ENCODE results near the gene SUSD3.
"Not testable (repeated sequence)": the region's sequence is repeated elsewhere in the genome, so short reads cannot be mapped to it uniquely, and the experiment has no call there.

Gene SUSD3

DNA sequence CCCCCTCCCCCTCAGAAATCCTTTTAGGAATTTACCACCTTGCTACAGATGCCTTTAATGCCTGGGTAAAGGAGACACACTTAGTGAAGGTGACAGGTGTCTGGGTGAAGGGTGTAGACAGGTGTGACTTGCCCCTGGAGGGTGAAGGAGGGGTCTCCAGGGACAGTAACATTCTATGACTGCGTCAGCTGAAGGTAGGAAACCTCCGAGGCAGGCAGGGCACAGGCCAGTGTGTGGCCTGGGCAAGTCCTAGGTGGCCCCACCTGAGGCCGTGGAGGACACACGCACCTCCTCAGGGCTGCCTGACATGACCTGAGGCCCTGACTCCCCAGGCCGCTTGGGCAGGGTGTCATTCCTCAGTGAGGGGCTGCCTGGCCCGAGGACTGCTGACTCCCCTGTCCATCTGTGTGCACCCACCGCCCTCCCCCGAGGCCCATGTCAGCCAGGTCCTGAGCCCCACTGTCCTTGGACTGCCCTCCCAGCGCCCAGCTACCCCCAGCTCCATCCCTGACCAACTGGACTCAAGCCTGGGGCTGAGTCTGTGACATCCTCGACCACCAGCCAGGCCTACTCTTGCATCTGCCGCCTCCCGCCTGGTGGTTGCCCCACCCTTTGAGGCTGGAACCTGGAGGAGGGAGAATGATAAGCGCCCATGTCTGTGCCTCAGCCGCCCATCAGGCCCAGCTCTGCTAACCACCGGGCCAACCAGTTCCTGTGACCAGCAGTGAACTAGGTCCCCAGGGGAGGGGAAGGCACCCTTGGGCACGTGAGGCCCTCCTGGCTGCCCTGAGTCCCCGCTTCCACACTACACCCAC is 55.9 kb downstream of the SUSD3 start:
- Mint-ChIP-seq H3K4me3 (no peak overlapping the region), H3K36me3 (peaks cover 20% of the 10 kb centered on the region), H3K27ac (no peak overlapping the region), H3K27me3 (no peaks in the 10 kb centered on the region), H3K9me3 (no peaks in the 10 kb centered on the region), H3K4me1 (peaks cover 15% of the 10 kb centered on the region)
- DNase-seq, result no peak
- CTCF ChIA-PET, result no interaction called here

DNA sequence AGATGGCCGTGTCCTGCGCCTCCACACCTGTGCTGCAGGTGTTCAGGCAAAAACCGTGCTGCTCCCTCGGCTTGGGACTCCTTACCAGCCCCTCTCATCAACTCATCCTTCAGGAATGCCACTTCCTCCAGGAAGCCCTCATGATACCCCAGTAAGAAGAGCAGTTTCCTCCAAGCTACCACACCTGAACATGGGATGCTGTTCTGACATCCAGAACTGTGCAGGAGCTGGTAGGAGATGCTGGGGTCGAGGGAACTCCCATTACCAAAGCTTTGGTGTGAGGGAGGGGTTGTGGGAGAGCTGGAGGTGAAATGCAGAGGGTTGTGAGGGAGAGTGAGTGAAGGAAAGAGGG is 56.5 kb downstream of the SUSD3 start:
- no peak overlapping the region for H3K27ac Mint-ChIP-seq
- peaks cover 20% of the 10 kb centered on the region for H3K36me3 Mint-ChIP-seq
- H3K4me1 Mint-ChIP-seq, result peaks cover 21% of the 10 kb centered on the region
- H3K4me3 Mint-ChIP-seq, result no peak overlapping the region
- DNase-seq, result no peak
- no peaks in the 10 kb centered on the region for H3K27me3 Mint-ChIP-seq
- H3K9me3 Mint-ChIP-seq, result no peaks in the 10 kb centered on the region
- CTCF ChIA-PET, result no interaction called here

DNA sequence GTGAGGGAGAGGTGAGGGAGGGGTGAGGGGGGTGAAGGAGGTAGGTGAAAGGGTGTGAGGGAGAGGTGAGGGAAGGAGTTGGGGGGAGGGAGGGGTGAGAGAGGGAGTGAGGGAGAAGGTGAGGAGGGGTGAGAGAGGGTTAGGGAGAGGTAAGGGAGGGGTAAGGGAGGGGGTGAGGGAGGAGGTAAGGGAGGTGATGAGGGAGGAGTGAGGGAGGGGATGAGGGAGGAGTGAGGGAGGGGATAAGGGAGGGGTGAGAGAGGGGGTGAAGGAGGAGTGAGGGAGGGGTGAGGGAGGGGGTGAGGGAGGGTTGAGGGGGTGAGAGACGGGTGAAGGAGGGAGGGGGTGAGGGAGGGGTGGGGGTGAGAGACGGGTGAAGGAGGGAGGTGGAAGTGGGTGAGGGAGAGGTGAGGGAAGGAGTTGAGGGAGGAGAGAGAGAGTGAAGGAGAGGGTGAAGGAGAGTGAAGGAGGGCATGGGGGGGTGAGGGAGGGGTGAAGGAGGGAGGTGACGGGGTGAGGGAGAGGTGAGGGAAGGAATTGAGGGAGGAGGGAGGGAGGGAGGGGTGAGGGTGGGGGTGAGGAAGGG is 57.1 kb downstream of the SUSD3 start:
- no peaks in the 10 kb centered on the region for H3K9me3 Mint-ChIP-seq
- CTCF ChIA-PET, result interaction anchor here (0.5 kb wide), 1 partner anchor 401 kb away, joined by 3 read pairs; no protein-coding TSS in a partner anchor
- no peak overlapping the region for H3K4me3 Mint-ChIP-seq
- no peak overlapping the region for H3K27ac Mint-ChIP-seq
- no peaks in the 10 kb centered on the region for H3K27me3 Mint-ChIP-seq
- DNase-seq, result no peak
- H3K36me3 Mint-ChIP-seq, result peaks cover 18% of the 10 kb centered on the region
- H3K4me1 Mint-ChIP-seq, result peaks cover 26% of the 10 kb centered on the region

DNA sequence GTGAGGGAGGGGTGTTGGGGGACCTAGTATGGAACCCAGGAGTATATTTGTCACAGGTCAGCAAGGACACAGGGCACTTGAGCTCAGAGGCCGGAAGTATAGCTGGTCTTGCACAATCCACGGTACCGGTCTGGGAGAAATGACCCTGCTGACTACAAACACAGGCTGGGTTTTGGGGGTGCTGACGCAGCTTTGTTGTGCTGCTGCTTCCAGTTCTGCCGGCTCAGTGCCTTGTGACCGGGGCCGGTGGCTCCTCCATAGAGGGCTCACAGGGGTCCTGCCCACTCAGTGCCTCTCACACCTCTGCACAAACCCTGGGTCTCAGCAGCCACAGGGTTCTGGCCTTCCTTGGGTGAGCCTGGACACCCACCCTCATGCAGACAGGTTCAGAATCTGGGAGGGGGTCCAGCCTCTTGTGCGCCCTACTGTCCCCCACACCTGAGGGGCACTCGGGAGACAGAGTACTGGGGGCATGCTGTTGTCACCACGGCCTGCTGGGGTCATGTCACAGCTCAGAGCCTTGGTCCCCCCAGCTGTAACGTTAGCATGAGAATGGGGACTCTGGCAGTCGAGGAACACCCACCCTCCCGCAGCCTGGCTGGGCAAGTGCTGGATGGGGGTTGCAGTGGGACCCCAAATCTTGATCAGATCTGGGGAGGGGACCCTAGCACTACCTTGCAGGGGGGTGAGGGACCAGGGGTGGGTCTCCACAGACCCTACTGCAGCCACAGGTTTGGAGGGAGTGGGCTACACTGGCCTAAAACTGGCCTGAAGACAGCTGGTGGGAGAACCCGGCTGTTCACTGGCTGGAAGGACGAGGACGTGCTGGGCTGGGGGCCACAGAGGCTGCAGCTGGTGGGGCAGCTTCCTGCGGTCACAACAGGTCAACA is 57.8 kb downstream of the SUSD3 start:
- H3K4me3 Mint-ChIP-seq, result no peak overlapping the region

DNA sequence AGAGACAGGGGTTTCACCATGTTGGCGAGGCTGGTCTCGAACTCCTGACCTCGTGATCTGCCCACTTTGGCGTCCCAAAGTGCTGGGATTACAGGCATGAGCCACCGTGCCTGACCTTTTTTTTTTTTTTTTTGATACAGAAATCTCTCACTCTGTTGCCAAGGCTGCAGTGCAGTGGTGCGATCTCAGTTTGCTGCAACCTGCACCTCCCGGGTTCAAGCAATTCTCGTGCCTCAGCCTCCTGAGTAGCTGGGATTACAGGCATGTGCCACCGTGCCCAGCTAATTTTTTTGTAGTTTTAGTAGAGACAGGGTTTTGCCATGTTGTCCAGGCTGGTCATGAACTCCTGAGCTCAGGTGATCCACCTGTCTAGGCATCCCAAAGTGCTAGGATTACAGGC is 59.0 kb downstream of the SUSD3 start:
- H3K27me3 Mint-ChIP-seq, H3K27ac Mint-ChIP-seq, H3K9me3 Mint-ChIP-seq, H3K4me3 Mint-ChIP-seq, DNase-seq: not testable (repeated sequence)
- Mint-ChIP-seq H3K4me1 (peaks cover 24% of the 10 kb centered on the region), H3K36me3 (peaks cover 13% of the 10 kb centered on the region)
- CTCF ChIA-PET, result interaction anchor here (0.7 to 0.9 kb wide), 2 partner anchors 9 to 115 kb away, joined by 3 to 4 read pairs; no protein-coding TSS in a partner anchor

More for the DNA sequence above, 57.8 kb downstream of the SUSD3 start:
- no peak for DNase-seq
- Mint-ChIP-seq H3K9me3 (no peaks in the 10 kb centered on the region), H3K27ac (no peak overlapping the region), H3K36me3 (peaks cover 13% of the 10 kb centered on the region), H3K27me3 (no peaks in the 10 kb centered on the region), H3K4me1 (peaks cover 24% of the 10 kb centered on the region)
- CTCF ChIA-PET, result interaction anchor here (0.5 kb wide), 1 partner anchor 402 kb away, joined by 3 read pairs; no protein-coding TSS in a partner anchor

DNA sequence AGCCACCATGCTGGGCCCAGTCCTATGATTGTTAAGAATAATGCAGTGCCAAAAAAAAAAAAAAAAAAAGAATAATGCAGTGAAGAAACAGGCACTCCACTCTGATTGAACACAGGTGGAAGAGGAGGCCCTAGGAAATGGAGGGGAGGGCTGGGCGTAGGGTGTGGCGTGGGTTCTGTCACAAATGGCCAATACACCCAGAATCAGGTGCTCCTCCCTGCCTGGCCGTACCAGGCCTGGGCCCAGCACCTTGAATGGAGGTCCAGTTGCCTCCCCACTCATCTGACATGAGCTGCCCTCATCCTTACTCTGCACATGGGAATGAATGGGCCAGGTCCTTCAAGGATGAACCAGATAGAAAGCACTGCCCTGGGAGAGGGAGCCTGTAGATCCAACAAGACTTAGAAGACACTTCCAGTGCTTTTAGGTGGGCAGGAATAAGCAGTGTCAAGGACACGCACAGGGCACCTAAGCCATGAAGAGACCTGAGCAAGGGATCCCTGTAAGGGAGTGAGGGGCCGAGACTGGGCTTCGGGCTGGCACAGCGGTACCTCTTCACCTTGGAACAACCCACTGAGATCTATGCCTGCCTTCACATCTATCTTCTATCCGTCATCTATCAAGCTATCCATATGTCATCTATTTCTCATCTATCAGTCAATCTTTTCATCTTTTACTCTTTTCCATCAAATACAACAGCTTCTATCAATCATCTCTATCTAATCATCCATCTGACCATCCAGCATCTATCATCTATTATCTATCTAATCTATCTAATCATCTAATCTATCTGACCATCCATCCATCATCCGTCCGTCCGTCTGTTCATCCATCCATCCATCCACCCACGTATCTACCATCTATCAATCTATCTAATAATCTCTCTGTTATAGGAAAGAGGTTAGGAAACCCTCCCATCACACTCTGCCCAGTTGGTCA is 59.7 kb downstream of the SUSD3 start:
- no peaks in the 10 kb centered on the region for H3K9me3 Mint-ChIP-seq
- no peak overlapping the region for H3K27ac Mint-ChIP-seq
- H3K4me1 Mint-ChIP-seq, result peaks cover 24% of the 10 kb centered on the region
- CTCF ChIA-PET, result interaction anchor here (0.7 to 3.5 kb wide), 3 partner anchors 9 to 116 kb away, joined by 3 to 39 read pairs (median 4); no protein-coding TSS in a partner anchor
- H3K27me3 Mint-ChIP-seq, result no peaks in the 10 kb centered on the region
- no peak for DNase-seq
- H3K36me3 Mint-ChIP-seq, result peaks cover 12% of the 10 kb centered on the region
- H3K4me3 Mint-ChIP-seq, result no peak overlapping the region

DNA sequence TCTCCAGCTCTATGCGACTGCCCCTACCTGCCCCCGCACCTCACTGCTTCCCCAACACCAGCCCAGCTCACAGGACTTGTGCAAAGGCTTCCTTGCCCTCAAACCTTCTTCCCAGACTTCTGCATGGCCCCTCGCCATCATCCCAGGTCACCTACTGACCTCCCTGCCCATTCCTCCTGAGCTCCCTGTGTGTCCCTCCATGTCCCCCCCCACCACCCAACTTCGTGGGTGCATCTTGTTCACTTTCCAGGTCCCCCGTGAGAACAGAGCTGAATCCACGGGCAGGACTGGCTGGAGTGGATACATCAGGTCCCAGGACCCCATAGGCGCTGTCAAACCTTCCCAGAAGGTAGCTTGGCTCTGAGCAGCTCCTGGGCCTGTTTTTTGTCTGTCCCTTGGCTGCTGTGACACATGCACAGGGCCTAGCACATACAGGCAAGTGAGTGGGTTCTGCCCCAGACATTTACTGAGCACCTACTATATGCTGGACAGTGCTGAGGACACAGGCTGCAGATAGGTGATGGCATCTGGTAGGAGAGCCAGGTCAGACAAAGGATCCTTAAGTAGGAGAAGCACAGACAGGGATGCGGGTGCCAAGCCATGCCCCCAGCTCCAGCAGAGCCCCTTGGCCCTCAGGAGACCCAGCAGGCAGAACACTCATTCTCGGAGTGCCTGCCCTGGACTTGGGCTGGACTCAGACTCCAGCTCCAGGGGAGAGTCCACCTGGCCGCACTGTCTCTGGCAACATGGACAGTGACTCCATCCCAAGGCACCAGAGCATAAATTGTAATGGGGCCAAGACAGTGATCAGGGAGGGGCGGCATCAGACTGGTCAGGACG is 60.6 kb downstream of the SUSD3 start:
- Mint-ChIP-seq H3K4me3 (no peak overlapping the region), H3K4me1 (peaks cover 27% of the 10 kb centered on the region), H3K9me3 (no peaks in the 10 kb centered on the region), H3K36me3 (peaks cover 11% of the 10 kb centered on the region), H3K27me3 (no peaks in the 10 kb centered on the region), H3K27ac (peak overlapping the region; percentile 72)
- CTCF ChIA-PET, result interaction anchor here (0.9 to 3.5 kb wide), 4 partner anchors 10 to 21 kb away, joined by 3 to 39 read pairs (median 6); partner anchors contain the start of gene NINJ1
- DNase-seq, result no peak

DNA sequence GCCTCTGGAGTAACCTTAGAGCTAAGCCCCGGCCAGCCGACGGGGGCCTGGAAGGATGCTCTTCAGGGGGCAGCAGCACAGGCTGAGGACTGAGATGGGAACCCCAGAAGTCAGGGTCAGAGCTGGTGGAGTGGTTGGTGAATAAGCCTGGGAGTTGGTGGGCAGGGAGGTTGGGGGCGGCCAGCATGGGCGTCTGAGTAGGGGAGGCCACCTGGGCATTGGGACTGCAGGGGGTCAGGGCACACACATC is 61.1 kb downstream of the SUSD3 start:
- H3K36me3 Mint-ChIP-seq, result peaks cover 14% of the 10 kb centered on the region
- H3K4me1 Mint-ChIP-seq, result peaks cover 32% of the 10 kb centered on the region
- H3K4me3 Mint-ChIP-seq, result no peak overlapping the region
- peak overlapping the region; percentile 83 for H3K27ac Mint-ChIP-seq
- no peaks in the 10 kb centered on the region for H3K27me3 Mint-ChIP-seq
- no peak for DNase-seq
- no peaks in the 10 kb centered on the region for H3K9me3 Mint-ChIP-seq
- CTCF ChIA-PET, result interaction anchor here (0.8 to 3.5 kb wide), 5 partner anchors 11 to 116 kb away, joined by 3 to 39 read pairs (median 4); partner anchors contain the start of gene NINJ1

DNA sequence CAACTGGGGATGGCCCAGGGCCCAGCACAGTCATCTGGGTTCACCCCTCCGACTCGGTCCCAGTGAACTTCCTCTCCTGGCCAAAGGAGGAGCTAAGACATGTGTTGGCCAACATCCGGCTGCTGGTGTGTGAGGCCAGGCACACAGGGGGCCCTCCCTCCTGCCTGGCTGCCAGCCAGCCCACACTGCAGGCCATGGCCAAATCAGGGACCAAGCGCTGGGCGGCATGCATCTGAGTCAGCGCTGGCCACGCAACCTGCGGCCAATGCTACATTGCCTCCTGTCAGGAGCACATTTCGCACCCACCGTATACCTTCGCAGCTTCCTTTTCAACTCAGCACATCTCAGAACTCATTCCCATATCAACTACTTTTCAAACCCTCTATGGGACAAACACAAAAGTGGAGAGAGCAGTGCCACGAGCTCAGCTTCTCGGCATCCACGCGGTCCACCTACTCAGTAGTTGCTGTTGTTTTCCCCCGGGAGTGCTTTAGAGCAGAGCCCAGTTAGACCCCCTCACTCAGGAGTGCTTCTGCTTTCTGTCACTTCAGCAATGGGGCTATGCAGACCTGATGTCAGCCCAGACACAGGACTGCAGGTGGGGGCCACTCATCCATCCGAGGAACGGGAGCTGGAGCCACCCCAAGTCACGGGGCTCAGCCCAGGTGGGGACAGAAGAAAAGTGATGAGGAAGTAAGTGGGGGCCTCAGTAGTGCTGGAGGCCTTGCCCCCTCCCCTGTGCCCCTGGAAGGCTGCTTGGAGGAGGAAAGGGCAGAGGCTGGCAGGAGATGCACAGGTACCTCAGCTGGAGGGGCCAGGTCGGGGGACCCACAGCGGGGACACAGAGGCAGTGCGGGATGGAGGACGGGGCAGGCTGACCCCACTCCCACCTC is 61.7 kb downstream of the SUSD3 start:
- H3K27me3 Mint-ChIP-seq, result no peaks in the 10 kb centered on the region
- H3K4me3 Mint-ChIP-seq, result no peak overlapping the region
- H3K9me3 Mint-ChIP-seq, result no peaks in the 10 kb centered on the region
- peak overlapping the region; percentile 83 for H3K27ac Mint-ChIP-seq
- CTCF ChIA-PET, result interaction anchor here (0.8 to 3.5 kb wide), 5 partner anchors 11 to 117 kb away, joined by 3 to 39 read pairs (median 4); partner anchors contain the start of gene NINJ1
- peak; percentile 60 for DNase-seq
- peaks cover 31% of the 10 kb centered on the region for H3K4me1 Mint-ChIP-seq
- H3K36me3 Mint-ChIP-seq, result peaks cover 15% of the 10 kb centered on the region

DNA sequence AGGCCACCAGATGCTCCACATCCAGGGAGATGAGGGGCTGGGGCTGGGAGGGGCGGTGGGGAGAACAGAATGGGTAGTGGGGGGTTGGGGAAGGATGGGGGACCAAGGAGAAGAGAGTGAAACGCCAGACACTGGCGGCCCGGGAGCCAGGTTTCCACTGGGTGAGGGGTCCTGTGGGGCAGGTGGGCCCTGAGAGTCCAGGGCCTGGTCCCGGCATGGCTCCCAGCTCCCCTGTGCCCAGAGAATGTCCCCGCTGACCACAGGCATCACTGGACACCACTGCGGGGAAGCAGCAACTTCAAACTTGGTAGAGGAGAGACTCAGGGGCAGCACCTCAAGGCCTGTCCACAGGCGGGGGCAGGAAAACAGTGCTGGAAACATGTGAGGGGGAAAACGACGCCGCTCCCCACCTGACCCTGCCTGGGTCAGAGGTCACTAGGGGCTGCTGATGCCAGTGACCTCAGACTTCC is 62.4 kb downstream of the SUSD3 start:
- Mint-ChIP-seq H3K27me3 (no peaks in the 10 kb centered on the region), H3K9me3 (no peaks in the 10 kb centered on the region), H3K4me1 (peaks cover 35% of the 10 kb centered on the region), H3K27ac (no peak overlapping the region), H3K36me3 (peaks cover 17% of the 10 kb centered on the region), H3K4me3 (no peak overlapping the region)
- no peak for DNase-seq
- CTCF ChIA-PET, result interaction anchor here (1.5 to 3.5 kb wide), 3 partner anchors 10 to 20 kb away, joined by 4 to 39 read pairs (median 7); no protein-coding TSS in a partner anchor

DNA sequence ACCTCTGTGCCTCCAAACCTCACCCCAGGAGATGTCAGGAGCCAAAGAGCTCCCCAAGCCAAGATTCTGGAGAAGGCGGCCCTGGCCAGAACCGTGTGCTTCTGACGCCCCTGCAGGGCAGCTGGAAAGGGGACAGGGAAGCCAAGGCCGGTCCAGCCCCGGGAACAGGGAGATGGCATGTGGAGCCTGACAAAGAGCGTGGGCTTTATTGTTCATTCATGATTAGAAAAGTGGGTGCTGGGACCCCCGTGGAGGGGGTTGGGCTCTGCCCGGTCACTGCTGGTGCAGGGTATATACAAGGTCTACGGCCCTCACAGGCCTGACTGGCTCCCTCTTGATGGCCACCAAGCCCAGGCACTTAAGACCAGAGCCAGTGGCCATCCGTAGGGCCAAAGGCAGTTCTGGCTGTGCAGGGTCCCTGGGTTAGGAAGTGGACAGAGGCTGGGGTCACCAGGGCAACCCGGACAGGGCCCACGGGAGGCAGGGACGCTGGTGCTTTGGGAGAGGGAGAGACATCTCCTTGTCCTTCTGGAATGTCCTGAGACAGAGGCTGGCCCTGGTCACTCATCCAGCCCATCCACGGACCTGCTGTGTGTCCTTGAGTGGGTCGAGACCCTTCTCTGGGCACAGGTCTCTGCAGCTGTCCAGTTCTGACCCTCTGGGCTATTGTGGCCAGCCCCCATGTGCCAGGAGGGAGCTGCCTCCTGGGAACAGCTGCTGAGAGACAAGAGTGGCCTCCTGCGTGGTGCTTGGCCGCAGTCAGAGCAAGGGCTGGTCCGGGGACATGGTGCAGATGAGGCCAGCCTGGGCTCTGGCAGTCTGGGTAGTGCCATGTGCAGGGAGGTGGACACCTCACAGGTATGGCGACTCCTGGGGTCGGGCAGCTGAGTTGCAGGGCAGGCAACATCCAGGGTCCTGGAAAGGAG is 63.1 kb downstream of the SUSD3 start:
- CTCF ChIA-PET, result interaction anchor here (3.5 kb wide), 1 partner anchor 13 kb away, joined by 39 read pairs; no protein-coding TSS in a partner anchor
- no peaks in the 10 kb centered on the region for H3K9me3 Mint-ChIP-seq
- no peak for DNase-seq
- H3K36me3 Mint-ChIP-seq, result peaks cover 21% of the 10 kb centered on the region
- no peak overlapping the region for H3K27ac Mint-ChIP-seq
- H3K27me3 Mint-ChIP-seq, result no peaks in the 10 kb centered on the region
- H3K4me3 Mint-ChIP-seq, result no peak overlapping the region
- peaks cover 42% of the 10 kb centered on the region for H3K4me1 Mint-ChIP-seq

All from activated naive CD4-positive, alpha-beta T cell treated with anti-CD3 and anti-CD28 coated beads, Interleukin-2, amount 10 ng/mL, durations not matched to agents 7 days and 5 days (primary cell).